SIG-M5 (cell line): Measurements from ENCODE around the gene ADAMTS13.

Experiments used
- DNase-seq: peaks from one replicate; lab custom pipeline; 2025; lab: John Stamatoyannopoulos, UW

ADAMTS13 gene

DNA sequence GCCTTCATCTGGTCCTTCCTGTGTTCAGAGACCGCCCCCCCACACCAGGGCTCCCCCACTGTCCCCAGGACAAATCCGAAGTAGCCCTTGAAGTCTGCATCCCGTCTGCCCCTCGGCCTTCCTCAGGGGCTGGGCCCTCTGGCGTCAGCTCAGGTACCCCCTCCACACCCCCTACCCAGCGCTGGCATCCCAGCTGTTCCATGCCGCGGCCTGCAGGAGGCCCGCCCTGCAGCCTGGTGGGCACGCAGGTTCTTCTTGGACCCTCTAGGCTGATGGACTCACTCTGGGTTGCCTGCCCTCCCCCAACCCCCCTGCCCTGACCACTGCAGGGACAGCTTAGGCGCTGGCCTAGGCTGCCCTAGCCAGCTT lies 50.1 kb downstream of the ADAMTS13 start:
- DNase-seq: no peak

DNA sequence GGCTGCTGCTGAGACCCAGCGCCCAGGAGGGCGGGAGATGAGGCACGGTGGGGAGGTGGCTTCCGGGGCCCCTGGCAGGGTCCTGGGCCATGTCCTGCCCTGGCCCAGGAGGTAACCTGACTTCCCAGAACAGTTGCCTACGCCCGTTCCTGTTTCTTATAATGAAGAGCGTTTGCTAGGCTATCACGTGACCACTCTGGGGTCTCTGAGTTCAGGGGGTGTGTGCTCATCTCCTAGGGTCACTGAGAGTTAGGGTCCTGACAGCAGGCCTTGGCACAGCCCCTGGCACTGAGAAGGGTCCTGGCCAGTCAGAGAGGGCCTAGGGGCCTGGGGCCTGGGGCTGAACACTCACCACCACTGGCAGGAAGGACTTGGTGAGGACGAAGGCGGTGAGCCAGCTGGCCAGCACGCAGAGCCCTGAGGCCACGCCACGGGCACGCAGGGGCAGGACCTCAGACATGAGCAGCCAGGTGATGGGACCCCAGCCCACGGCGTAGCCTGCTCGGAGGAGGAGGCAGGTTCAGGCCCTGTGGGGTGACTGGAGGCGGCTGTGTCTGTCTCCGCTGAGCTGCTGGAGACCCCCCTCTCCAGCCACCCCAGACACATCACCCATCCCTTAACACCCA lies 50.7 kb downstream of the ADAMTS13 start:
- no peak for DNase-seq

DNA sequence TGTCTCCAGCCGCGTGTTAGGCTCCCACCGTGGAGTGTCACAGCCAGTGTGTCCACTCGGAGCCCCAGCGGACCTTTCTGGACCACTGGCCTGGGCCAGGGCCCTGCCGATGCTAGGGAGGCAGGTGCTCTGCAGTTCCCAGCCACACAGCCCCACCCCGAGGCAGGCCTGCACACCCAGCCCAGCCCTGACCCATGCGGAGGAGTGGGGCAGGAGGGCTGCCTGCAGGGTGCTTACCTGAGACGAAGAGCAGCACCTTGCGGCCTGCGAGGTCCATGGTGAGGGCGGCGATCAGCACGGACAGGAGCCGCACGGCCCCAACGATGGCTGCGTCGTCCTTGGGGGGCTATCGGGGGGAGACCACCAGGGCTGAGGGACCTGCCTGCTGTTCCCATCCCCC lies 51.6 kb downstream of the ADAMTS13 start:
- no peak for DNase-seq

DNA sequence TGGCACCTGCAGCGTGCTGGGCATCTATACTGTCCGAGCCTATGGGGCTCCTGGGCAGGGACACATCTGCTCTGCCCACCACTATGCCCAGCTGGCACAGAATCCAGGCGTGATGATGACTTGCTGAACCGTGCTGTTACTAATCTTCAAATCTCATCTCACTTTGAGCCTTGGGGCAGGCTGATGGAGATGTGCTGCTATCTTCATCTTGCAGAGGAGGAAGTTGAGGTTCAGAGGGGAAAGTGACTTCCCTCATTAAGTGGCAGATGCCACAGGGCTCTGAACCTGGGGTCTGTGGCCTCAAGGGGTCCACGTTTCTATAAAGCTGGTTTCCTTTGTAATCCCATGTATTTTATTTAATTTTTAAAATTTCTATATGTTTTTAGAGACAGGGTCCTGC lies 52.0 kb downstream of the ADAMTS13 start:
- DNase-seq: no peak

DNA sequence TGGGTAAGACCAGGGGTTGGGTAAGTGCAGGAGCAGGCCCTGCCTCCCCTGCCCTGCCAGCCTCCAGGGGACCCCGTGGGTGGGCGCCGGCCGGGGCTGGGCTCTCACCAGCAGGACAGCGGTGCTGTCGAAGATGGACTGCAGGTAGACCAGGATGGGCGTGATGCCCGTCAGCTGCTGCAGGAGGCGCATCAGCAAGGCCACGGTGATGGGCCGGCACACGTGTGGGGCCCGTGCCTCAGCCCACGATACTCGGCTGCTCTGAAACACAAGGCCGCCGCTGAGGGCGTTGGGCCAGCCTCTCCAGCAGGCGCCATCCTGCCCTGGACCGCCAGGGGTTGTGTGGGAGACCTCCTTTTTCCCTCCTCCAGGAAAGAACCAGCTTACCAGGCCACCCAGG lies 52.7 kb downstream of the ADAMTS13 start:
- no peak for DNase-seq

DNA sequence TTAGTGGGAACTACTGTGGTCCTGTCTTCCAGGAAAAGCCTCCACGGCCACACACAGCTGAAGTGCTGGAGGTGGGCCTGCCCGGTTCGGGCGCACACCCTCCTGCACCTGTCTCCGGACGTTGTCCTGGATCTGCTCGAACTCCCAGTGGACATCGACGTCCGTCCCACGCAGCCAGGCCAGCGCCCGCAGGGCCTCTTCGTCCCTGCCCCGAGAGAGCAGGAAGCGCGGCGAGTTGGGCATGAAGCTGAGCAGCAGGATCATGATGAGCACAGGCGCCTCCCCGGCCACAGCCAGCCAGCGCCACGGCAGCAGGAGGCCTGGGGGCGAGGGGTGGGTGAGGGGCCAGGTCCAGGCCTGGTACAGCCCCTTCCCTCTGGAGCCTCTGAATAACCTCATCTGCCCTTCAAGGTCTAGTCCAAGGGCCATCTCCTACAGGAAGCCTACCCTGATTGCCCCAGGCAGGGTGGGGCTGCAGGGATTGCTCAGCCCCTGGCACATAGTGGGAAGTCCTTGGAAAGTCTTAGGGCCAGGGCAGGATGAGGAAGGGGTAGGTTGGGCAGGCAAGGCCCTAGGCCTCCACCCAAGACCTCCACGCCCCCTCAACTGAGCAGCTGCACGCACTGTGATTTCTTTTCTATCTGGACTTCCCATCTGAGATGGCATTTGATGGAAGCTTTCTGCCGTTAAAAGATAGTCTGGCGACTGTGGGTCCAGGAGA lies 53.3 kb downstream of the ADAMTS13 start:
- DNase-seq: no peak

DNA sequence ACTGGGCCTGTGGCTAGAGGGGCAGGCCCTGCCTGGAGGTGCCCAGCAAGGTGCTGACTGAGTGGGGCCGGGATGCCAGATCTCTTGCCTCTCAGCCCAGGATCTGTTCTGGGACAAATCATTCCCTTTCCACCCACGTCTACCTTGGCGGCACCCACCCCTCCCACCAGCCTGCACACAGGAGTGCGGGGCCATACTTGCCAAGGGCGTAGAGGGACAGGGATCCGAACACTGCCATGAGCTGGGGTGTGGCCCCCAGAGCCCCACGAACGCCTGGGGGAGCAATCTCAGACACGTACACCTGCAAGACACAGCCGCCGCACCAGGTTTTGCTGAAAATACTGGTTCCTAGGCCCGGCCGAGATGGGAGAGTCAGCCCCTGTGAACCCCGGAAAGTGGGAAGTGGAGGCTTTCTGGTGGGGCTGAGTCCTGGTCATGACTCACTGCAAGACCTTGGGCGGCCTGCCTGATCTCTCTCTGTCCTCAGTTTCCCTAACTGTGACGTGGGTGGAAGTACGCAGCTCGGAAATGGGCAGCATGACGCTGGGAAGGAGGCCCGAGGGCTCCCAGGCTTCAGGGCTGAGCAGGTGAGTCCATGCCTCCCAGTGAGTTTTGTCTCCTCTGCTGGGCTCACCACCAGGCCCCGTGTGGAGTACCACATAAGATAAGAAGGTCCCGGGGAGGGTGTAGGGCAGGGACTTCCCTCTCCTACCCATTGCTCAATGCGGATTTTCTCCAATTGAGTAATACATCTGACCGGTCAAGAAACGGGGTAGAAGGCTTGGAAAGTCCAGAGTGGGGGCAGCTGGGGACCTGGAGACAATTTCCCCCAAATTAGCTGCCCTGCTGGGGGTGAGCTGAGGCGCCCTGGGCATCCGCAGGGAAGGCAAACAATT lies 54.1 kb downstream of the ADAMTS13 start:
- DNase-seq: no peak

DNA sequence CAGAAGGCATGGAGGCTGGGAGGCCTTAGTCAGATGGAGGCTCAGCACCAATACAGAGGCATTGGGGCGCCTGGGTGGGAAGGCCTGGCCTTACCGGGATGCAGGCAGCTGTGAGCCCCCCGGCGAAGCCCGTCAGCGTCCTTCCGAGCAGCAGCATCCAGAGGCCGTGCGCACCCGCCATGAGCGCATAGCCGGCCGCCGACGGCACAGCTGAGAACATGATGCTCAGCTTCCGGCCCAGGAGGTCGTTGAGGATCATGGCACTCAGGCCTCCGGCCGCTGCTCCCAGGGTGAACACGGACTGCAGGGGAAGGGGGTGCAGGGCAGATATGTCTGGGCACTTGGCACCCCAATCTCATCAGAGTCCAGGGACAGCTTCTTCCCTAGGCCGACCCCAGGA lies 54.8 kb downstream of the ADAMTS13 start:
- no peak for DNase-seq

DNA sequence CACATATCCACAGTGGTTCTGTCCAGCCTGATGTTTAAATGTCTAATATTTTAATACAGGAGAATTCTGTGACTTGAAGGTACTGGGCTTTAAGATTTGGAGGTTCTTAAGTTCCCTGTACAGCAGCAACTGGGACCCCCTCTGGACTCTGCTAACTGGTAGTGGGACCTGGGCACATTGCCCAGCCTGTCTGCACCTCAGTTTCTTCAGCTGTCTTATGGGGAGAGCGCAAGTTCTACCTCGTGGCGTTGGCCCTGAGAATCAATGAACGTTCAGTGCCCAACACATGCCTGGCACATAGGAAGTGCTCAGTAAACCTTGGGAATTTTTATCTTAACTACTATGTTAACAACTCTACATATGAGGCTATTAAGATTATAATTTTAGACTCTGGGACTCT lies 55.3 kb downstream of the ADAMTS13 start:
- DNase-seq: no peak

DNA sequence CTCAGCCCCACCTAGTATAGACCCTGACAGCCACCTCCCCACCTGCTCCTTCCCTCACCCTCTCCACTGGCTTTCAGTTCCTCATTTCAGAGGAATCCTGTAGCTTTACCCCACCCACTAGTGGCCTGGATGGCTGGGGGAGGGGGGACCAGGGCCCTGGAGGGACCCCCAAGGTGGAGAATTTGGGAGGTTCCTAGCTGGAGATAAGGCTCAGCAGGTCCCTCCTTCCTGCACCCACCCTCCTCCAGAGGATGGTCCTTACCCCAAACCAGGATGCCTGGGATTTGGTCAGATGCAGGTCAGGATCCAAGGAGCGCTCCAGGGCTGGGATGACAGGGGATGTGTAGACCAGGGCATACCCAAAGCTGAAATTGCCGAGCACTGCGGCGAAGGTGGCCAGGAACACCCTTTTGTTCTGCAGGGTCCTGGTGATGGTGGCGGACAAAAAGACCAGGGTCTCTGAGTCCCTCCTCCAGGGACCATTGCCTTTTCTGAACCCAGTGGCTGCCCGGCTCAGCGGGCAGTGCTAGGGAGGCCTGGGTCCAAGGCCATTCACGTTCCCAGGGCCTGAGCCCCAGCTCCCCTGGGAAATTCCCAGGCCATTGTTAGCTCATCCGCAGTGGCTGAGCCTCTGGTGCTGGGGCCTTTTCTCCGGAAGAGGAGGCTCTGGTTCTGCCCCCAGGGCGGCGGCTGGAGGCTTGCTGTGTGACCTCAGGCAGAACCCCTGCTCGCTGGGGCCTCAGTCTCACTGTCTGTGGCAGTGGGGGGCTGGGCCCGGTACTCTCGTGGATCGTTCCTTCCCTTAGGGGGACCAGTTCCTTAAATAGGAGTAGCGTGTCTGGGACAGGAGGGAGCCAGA lies 56.1 kb downstream of the ADAMTS13 start:
- DNase-seq: no peak

DNA sequence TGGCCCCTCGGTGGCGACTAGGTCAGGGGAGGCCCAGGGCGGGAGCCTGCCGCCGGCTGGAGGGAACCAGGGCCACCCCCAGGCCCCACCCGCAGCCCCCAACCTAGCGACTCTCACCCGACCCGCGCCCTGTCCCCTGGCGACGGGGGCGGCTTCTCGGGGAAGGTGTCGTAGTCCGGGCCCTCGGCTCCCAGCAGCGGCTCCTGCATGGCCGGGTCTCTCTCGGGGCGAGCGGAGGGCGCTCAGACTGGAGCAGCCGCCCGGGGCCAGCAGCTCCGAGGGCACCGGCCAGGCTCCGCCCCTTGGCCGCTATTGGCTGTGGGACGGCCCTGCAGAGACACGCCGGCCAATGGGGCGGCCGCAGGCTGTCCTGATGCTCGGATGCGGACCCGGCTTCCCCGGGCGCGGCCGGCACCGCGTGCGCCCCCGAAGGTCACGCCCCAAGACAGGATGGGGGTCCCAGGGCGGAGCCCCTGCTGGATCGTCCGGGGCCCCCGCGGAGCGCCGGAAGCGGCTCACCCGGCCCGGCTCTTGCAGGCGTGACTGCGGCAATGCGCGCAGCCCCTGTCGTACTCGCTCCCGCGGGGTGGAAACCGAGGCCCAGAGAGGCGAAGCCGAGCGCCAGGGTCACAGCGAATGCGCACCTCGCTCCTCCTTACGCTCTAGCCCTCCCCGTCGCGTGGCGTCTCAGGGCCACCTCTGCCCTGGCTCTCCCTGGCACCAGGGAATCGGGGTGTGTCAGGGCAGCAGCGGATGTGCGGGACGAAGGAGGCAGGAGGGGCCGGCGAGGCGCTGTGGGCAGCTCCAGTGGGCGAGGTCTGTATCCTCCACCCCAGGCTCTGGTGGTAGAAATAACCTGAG lies 56.9 kb downstream of the ADAMTS13 start, which contains the start of gene SLC2A6:
SLC2A6 (minus strand) TSS at position 249 of the 861 bp plus-strand sequence; CDS start at position 209, 40 bp downstream.
- DNase-seq: no peak

DNA sequence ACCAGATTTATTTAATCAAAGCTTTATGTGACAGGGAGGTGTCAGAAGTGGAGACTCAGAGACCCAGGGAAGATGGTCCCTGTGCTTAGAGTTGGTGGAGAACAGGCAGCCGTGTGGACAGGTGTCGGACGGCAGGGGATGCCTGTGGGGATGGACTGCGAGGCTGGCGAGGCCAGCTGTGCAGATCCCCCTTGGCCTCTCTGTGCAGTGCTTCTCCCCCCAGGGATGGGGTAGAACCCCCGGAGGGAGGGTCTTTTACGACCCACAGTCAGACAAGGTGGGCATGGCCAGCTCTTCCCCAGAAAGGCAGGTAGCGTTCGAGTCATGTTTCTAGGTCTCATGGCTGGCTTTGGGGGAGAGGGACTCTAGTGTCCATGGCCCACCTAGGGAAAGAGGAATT lies 61.4 kb downstream of the ADAMTS13 start:
- DNase-seq: no peak

DNA sequence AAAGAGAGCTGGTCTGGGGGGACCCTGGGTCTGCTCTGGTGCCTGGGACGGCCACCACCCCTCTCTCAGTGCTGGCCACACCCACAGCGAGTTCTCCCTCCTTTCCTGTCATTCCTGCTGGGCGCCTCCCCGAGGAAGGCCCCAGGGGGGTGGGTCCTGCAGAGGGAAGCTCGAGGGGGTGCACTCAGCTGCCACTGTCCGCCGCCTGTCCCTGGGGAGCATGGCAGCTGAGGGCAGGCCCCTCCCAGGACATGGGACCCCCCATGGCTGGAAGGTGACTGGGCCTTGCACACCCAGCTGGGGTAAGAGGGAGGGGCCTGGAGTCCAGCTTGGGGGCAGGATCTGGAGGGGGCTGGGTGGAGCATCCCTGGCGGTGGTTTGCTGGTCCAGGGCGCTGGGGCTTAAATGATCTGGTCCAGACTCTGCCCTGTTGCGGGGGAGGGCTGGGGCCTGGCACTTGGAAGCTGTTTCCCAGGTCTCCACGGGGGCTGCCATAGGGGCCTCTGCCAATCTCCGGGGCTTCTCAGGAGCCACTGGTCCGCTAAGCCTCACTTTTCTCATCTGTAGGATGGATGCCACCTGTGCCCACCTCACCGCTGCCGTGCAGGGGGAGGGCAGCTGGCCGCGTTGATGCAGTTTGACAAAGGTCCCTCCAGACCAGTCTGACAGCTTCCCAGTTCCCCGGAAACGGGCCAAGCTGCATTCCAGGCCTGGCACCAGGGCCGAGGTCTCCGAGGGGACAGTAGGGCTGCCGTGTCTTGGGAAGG lies 62.7 kb downstream of the ADAMTS13 start:
- no peak for DNase-seq

DNA sequence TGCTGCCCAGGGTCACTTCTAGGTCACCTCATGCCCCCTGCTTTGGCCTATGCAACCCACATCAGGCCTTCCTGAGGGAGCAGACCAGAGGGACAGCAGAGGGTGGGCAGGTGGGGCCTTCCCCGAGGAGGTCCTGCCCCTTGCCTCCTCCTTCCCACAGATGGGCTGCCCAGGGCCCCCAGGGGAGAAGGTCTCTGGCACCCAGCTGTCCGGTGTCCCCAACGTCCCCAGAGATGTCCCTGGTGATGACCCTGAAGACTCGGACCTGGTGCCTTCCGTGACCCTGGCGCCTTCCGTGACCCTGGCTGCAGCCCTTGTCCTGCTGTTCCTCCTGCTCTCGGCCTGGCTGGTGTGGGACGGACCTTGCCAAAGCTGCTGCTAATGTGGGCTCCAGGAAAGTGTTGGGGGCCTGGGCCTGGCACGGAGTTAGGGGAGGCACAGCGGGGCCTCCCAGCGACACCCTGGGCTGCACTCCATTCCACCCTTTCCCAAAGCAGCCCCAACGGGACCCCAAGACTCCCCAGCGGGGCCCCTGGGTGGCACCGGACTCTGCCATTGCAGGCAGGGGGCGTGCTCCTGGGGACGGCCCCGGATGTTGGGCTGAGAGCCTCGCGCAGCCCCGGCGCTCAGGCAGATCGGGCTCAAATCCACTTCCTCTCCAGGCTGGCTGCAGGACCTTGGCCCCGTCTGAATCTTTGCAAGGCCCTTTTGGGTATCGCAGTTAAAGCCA lies 63.5 kb downstream of the ADAMTS13 start:
- no peak for DNase-seq

DNA sequence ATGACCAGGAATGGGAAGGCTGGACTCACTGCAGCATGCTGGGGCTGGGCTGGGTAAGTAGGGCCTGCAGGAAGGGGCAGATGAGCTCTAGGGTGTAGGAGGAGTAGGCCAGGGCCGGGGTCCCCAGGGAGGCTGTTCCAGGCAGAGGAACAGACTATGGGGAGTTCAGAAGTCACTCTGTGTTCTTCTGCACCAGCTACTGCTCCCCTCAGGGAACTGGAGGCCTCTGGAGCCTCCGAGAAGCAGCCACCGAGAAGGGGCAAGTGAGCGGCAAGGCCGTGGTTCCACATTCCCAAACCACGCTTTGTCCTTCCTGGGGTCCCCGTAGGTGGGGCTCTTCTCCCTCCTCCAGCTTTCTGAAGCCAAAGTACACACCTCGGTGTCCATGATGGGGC lies 65.2 kb downstream of the ADAMTS13 start:
- DNase-seq: no peak

DNA sequence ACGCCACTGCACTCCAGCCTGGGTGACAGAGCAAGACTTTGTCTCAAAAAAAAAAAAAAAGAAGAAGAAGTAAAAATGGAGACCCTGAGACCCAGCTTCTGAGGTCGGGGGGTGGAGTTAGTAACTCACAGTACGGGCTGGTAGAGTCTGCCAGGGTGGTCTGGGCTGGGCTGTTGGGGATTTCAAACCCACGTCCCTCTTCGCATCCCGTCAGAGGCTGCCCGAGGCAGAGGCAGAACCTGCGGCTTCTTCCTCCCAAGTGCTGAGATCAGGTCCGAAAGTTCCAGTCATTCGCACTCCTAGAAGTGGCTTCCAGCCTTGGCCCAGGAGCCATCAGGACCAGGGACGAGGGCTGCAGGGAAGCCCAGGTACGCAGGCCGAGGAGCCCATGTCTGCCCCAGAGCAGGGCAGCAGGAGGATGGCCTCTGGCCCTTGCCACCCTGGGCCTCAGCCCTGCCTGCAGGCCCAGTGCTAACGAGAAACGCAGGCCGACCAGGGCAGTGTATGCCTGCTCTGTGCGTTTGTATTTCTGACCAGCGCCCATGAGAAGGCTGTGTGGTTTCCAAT lies 66.6 kb downstream of the ADAMTS13 start:
- DNase-seq: no peak

DNA sequence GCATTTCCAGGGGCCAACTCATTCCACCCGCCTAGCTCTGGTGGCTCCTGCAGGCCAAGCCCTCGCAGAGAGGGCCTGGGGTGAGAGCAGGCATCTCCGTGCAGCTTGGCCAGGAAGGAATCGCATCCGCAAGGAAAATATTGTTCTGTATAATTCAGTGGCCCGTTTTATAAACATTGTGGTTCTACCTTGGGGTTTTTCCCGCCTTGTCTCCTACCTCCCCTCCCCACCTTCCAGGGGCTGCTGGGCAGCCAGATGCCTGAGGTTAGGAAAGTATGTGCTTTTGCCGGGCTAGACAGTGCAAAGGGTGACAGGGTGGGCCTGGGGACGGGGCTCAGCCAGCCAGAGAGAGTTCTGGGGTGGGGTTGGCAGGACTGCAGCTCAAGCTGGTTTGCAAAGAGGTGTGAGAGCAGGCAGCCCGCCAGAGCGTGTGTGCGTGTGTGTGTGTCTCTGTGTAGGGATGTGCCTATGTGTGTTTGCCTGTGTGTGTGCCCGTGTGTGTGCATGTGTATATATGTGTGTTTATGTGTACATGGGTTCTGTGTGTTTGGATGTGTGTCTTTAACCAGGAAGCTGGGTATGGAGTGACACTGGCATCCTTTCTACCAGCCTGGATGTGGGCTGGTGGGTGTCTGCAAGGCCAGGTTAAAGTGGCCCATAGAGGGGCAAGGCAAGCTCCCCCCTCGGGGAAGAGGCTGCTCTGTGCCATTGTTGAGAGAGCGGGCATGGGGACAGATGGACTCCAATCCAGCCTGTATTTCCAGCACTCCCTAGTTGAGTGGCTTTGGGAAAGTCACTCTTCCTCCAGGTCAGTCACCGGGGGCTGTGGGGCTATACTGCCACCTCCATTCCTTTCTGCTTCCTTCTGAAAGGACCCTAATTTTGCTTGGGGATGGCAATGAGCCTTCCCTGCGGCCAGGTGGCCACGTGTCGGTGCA lies 67.4 kb downstream of the ADAMTS13 start:
- no peak for DNase-seq

DNA sequence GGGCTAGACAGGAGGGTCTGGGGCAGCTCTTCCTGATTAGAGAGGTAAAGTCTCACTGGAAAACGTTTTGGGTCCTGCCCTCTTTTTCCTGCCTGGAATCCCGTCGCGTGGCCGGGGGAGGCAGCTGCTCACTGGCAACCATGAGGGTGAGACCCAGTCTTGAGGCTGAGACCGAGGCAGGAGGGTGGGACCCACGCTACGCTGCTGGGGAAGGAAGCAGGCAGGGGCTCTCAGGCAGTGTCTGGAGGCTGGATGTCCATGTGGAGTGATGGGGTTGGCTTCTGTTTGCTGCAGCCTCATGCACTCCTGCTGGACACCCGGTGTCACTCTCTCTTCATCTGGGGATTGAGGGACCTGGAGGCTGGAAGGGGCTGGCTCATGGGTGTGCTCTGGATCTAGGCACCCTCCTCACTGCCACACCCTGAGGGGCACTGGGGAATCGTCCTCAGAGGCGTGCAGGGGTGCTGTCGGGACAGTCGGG lies 68.1 kb downstream of the ADAMTS13 start:
- DNase-seq: no peak
